Prostate gland (tissue), 2 donors: Measurements from ENCODE around the gene TMEM8B. TPM values are rescaled to one million over a fixed set of nuclear protein-coding genes. Genes with fewer than 3 reads are reported as not detected.

Experiments used
- DNase-seq: peaks from one replicate; pipeline ENCODE4 v3.0.0-alpha.2; 2019; ENCODE audit warnings: low spot score
- H3K27ac ChIP-seq, 2 donors: fragments of 200-600 bp; sonication (generic); 2 replicates each; pipeline ENCODE4 v1.5.1; 2017 to 2019
- H3K27me3 ChIP-seq: fragments of 200-600 bp; sonication (generic); replicated peaks from 2 replicates; pipeline ENCODE4 v1.5.1; 2019; ENCODE audit not compliant: insufficient read depth
- H3K36me3 ChIP-seq, 2 donors: fragments of 200-600 bp; sonication (generic); 1 replicate in 1 of 2; 2 replicates in 1 of 2; pipeline versions ENCODE4 v1.5.1 to v1.8.1; 2017 to 2019
- H3K4me1 ChIP-seq: fragments of 200-600 bp; sonication (generic); replicated peaks from 2 replicates; pipeline ENCODE4 v1.5.1; 2019
- H3K4me3 ChIP-seq, 2 donors: fragments of 200-600 bp; sonication (generic); 2 replicates each; pipeline ENCODE4 v1.5.1; 2017 to 2019
- H3K9me3 ChIP-seq: fragments of 200-600 bp; sonication (generic); 2 replicates; pipeline ENCODE4 v1.5.1; 2017
- CTCF ChIP-seq, 4 experiments: fragments of 200-600 bp in 2 of 4; fragments of 450-650 bp in 2 of 4; sonication (generic) in 2 of 4; IDR thresholded peaks; 1 replicate in 3 of 4; 2 replicates in 1 of 4; pipeline ENCODE4 v1.5.1; 2016 to 2019; ENCODE audit warnings: antibody characterized with exemption in 4 of 4, mild to moderate bottlenecking in 2 of 4, moderate library complexity in 2 of 4
- POLR2A ChIP-seq: fragments of 450-650 bp; IDR thresholded peaks from one replicate; pipeline ENCODE4 v1.6.1; 2016; ENCODE audit warnings: antibody characterized with exemption, mild to moderate bottlenecking
- POLR2AphosphoS5 ChIP-seq: sonication (generic); formaldehyde crosslinking; IDR thresholded peaks from one replicate; pipeline ENCODE4 v1.6.1; 2017; ENCODE audit warnings: antibody characterized with exemption
- WGBS: methylation state at CpG from one replicate; pipeline ENCODE4 v1.1.5; 2018; 5-methylcytosine and 5-hydroxymethylcytosine counted together
- intact Hi-C: fragments of 100-400 bp; cut with DNase I; formaldehyde crosslinking; loops from one replicate; pipeline ENCODE4 v1.14.2; 2022
- total RNA-seq, 2 donors: library from RNA; depleted of rRNA; stranded (reverse); fragments of >200 nt; gene quantifications; one replicate each; pipeline ENCODE4 v1.1.0, GENCODE V29; 2016

The TMEM8B gene
- total RNA-seq, 2 donors from 2014 or later, result 15.8 to 25.9 TPM

- Histone ChIP-seq H3K9me3 (no peaks in the 10 kb centered on the region), H3K27ac (peak within 1 kb of the TSS; percentile 84 to 90), H3K4me1 (peaks cover 5% of the 10 kb centered on the region), H3K27me3 (no peaks in the 10 kb centered on the region), H3K36me3 (no peaks in the 10 kb centered on the region), H3K4me3 (peak within 1 kb of the TSS; percentile 54 to 67)
- WGBS, result under 1% methylated on average over 32 of the region's 52 CpGs
- TF ChIP-seq POLR2A (peak; percentile 91), POLR2AphosphoS5 (peak; percentile 90), CTCF (IDR thresholded peaks at IDR 0.05) (peak in 2 of 4 experiments; percentile 2 to 4)
- intact Hi-C loops, result no loop called here
- peak; percentile 96 for DNase-seq
These were observed 14.0 kb upstream of the TMEM8B start, which contains the start of gene HINT2 for GRCh38 chr9:35814841-35815543. Gene HINT2 (minus strand): TSS chr9:35815042. CDS start chr9:35814979, 63 bp downstream.

- no peaks in the 10 kb centered on the region for H3K27me3 ChIP-seq
- no peak for DNase-seq
- H3K4me3 ChIP-seq, result no peak overlapping the region
- no peak for TF ChIP-seq POLR2A
- no peak for TF ChIP-seq POLR2AphosphoS5
- no peak for TF ChIP-seq CTCF (IDR thresholded peaks at IDR 0.05)
- WGBS, result 88% methylated on average over 1 of the region's 1 CpG
- intact Hi-C loops, result no loop called here
- H3K4me1 ChIP-seq, result peaks cover 5% of the 10 kb centered on the region
- H3K9me3 ChIP-seq, result no peaks in the 10 kb centered on the region
- no peak overlapping the region for H3K27ac ChIP-seq
- H3K36me3 ChIP-seq, result no peaks in the 10 kb centered on the region
These were observed 12.3 kb upstream of the TMEM8B start for GRCh38 chr9:35816708-35817107.

- TF ChIP-seq POLR2AphosphoS5 (no peak), CTCF (IDR thresholded peaks at IDR 0.05) (no peak), POLR2A (no peak)
- intact Hi-C loops, result no loop called here
These were observed 10.7 kb upstream of the TMEM8B start for GRCh38 chr9:35818341-35818740.

DNA sequence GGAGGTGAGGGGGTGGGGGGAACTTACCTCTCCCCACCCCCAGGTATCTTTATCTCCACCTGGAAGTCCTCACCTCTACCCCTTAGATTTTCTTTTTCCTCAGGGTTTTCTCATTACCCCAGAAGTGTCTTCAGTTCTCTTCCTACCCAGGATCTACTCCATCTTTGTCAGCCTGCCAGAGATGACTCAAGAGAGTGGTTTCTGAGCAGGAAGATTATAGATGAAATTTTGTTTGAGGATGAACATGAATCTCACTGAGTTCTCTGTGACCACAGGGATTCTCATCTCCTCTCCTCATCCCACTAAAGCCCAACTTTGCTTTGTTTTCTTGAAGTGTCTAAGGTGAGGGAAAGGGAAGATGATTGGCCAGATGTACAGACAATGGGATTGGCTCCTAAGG, 9.0 kb upstream of the TMEM8B start:
- no peak overlapping the region for H3K4me3 ChIP-seq
- no peaks in the 10 kb centered on the region for H3K4me1 ChIP-seq
- TF ChIP-seq POLR2AphosphoS5, result no peak
- TF ChIP-seq CTCF (IDR thresholded peaks at IDR 0.05), result no peak
- TF ChIP-seq POLR2A, result no peak
- H3K36me3 ChIP-seq, result no peaks in the 10 kb centered on the region
- H3K9me3 ChIP-seq, result no peaks in the 10 kb centered on the region
- H3K27ac ChIP-seq, result no peak overlapping the region
- intact Hi-C loops, result no loop called here
- no peak for DNase-seq
- no peaks in the 10 kb centered on the region for H3K27me3 ChIP-seq

More at GRCh38 chr9:35818341-35818740, 10.7 kb upstream of the TMEM8B start:
- Histone ChIP-seq H3K36me3 (no peaks in the 10 kb centered on the region), H3K9me3 (no peaks in the 10 kb centered on the region), H3K27ac (no peak overlapping the region), H3K4me3 (no peak overlapping the region), H3K27me3 (no peaks in the 10 kb centered on the region), H3K4me1 (no peaks in the 10 kb centered on the region)
- DNase-seq, result no peak
- WGBS, result 96% methylated on average over 3 of the region's 3 CpGs

DNA sequence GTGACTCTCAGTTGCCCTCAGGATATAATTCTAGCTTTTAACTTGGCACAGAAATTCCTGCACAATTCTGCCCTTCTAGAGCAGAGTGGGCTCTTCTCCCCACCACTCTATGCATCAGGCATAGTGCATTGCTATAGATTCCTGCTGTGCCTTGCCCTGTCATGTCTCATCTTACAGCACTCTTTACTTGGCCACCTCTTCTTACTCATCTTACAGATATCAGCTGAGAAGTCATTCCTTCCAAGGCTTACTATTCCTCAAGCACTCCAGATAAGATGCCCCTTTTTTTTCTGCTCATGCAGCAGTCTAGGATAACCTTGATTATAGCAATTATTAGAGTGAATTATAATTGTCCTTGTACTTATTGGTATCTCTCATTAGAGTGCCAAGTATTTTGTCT, 6.1 kb upstream of the TMEM8B start:
- Histone ChIP-seq H3K36me3 (no peaks in the 10 kb centered on the region), H3K4me3 (no peak overlapping the region), H3K27ac (no peak overlapping the region), H3K27me3 (no peaks in the 10 kb centered on the region), H3K9me3 (no peaks in the 10 kb centered on the region), H3K4me1 (no peaks in the 10 kb centered on the region)
- intact Hi-C loops, result no loop called here
- DNase-seq, result no peak
- no peak for TF ChIP-seq CTCF (IDR thresholded peaks at IDR 0.05)
- no peak for TF ChIP-seq POLR2AphosphoS5
- no peak for TF ChIP-seq POLR2A
